H1 (cell line): ENCODE data around the gene EN1. TPM values are rescaled to one million over a fixed set of nuclear protein-coding genes. Genes with fewer than 3 reads are reported as not detected.

Experiments
- CTCF ChIA-PET: fragments of 300-600 bp; sonication (Branson Sonifier 250); formaldehyde crosslinking; loops from one replicate; lab custom pipeline; 2021; ENCODE audit not compliant: partially characterized antibody; lab: Charles Lee
- POLR2A ChIA-PET: fragments of 300-600 bp; sonication (Branson Sonifier 250); formaldehyde crosslinking; loops from one replicate; lab custom pipeline; 2021; ENCODE audit warnings: inconsistent platforms; ENCODE audit not compliant: partially characterized antibody; lab: Charles Lee
- DNase-seq, 2 experiments: peaks; one replicate each; pipeline versions ENCODE4 v3.0.0 to v3.0.0-alpha.2; 2010 to 2022; ENCODE audit warnings: low spot score in 2 of 2, low read depth in 1 of 2, mixed read lengths in 1 of 2
- FAIRE-seq: peaks from 2 replicates; lab custom pipeline; 2011; peaks lifted over from hg19 to GRCh38; lab: Jason Lieb, UNC
- H2AFZ ChIP-seq: 2 replicates; pipeline ENCODE4 v1.8.1; 2012; ENCODE audit warnings: low read length, inconsistent platforms
- H2AK5ac ChIP-seq: 2 replicates; pipeline ENCODE4 v1.6.1; 2013; ENCODE audit warnings: low read depth, low read length
- H2BK120ac ChIP-seq: replicated peaks from 2 replicates; pipeline ENCODE3; 2013; ENCODE audit warnings: low read depth, low read length, inconsistent platforms
- H2BK12ac ChIP-seq: 2 replicates; pipeline ENCODE4 v1.6.1; 2013; ENCODE audit warnings: low read depth, low read length
- H2BK15ac ChIP-seq: 2 replicates; pipeline ENCODE4 v1.6.1; 2013; ENCODE audit warnings: low read length
- H2BK20ac ChIP-seq: 2 replicates; pipeline ENCODE4 v1.6.1; 2013; ENCODE audit warnings: low read length
- H2BK5ac ChIP-seq: 2 replicates; pipeline ENCODE4 v1.6.1; 2013; ENCODE audit warnings: low read depth, low read length
- H3K14ac ChIP-seq: 2 replicates; pipeline ENCODE4 v1.6.1; 2013; ENCODE audit warnings: inconsistent platforms; ENCODE audit not compliant: insufficient read length
- H3K18ac ChIP-seq: 2 replicates; pipeline ENCODE4 v1.6.1; 2013; ENCODE audit warnings: low read length; ENCODE audit errors: extremely low read depth
- H3K23ac ChIP-seq: 2 replicates; pipeline ENCODE4 v1.6.1; 2013; ENCODE audit warnings: inconsistent platforms; ENCODE audit not compliant: insufficient read length
- H3K23me2 ChIP-seq: 2 replicates; pipeline ENCODE4 v1.6.1; 2013; ENCODE audit warnings: low read depth, low read length
- H3K27ac ChIP-seq: 2 replicates; pipeline ENCODE4 v1.6.1; 2011; ENCODE audit warnings: low read depth, low read length, inconsistent platforms
- H3K27me3 ChIP-seq, 4 experiments: replicated peaks in 1 of 4; 1 replicate in 1 of 4; 2 replicates in 3 of 4; pipeline versions ENCODE4 v1.6.1 to v1.8.1; 2011 to 2013; ENCODE audit warnings: low read length in 3 of 4, mild to moderate bottlenecking in 3 of 4, inconsistent platforms in 2 of 4, mixed read lengths in 2 of 4, moderate library complexity in 1 of 4; ENCODE audit not compliant: control insufficient read depth in 3 of 4, insufficient read depth in 3 of 4; ENCODE audit errors: extremely low read depth in 1 of 4
- H3K36me3 ChIP-seq, 4 experiments: 2 replicates each; pipeline versions ENCODE4 v1.6.1 to v1.8.1; 2011 to 2013; ENCODE audit warnings: mild to moderate bottlenecking in 4 of 4, low read length in 3 of 4, moderate library complexity in 2 of 4, control low read depth in 1 of 4, inconsistent platforms in 1 of 4; ENCODE audit not compliant: insufficient read depth in 4 of 4, control insufficient read depth in 2 of 4
- H3K4ac ChIP-seq: replicated peaks from 2 replicates; pipeline ENCODE3; 2013; ENCODE audit warnings: low read length, low read depth, mixed read lengths, inconsistent platforms; ENCODE audit not compliant: insufficient read length
- H3K4me1 ChIP-seq, 4 experiments: replicated peaks in 1 of 4; 1 replicate in 1 of 4; 2 replicates in 3 of 4; pipeline versions ENCODE4 v1.6.1 to v1.8.1; 2011 to 2013; ENCODE audit warnings: low read length in 3 of 4, inconsistent platforms in 2 of 4, mixed read lengths in 1 of 4; ENCODE audit not compliant: insufficient read depth in 4 of 4, control insufficient read depth in 3 of 4
- H3K4me2 ChIP-seq, 2 experiments: 2 replicates each; pipeline versions ENCODE4 v1.6.1 to v1.8.1; 2011 to 2013; ENCODE audit warnings: low read depth in 2 of 2, low read length in 2 of 2, control low read depth in 1 of 2, inconsistent platforms in 1 of 2, mild to moderate bottlenecking in 1 of 2; ENCODE audit not compliant: insufficient read depth in 1 of 2
- H3K4me3 ChIP-seq, 4 experiments: fragments of 200-600, 300-600 bp in 1 of 4; sonication (generic), shearing (Covaris generic), sonication (Bioruptor Twin) in 1 of 4; 2 replicates each; pipeline versions ENCODE4 v1.5.1 to v1.8.1; 2011 to 2016; ENCODE audit warnings: low read length in 4 of 4, low read depth in 3 of 4, control low read depth in 2 of 4, inconsistent platforms in 2 of 4, mild to moderate bottlenecking in 2 of 4, mixed read lengths in 1 of 4, moderate library complexity in 1 of 4; ENCODE audit not compliant: insufficient read depth in 2 of 4; ENCODE audit errors: extremely low read depth in 1 of 4
- H3K56ac ChIP-seq: replicated peaks from 2 replicates; pipeline ENCODE3; 2013; ENCODE audit warnings: low read depth, mild to moderate bottlenecking, mixed read lengths, low read length, inconsistent platforms; ENCODE audit not compliant: insufficient read length
- H3K79me1 ChIP-seq: 2 replicates; pipeline ENCODE4 v1.6.1; 2013; ENCODE audit warnings: low read depth, low read length, control low read depth
- H3K79me2 ChIP-seq, 2 experiments: 2 replicates each; pipeline versions ENCODE4 v1.6.1 to v1.8.1; 2012 to 2013; ENCODE audit warnings: low read length in 2 of 2, mild to moderate bottlenecking in 2 of 2, inconsistent platforms in 1 of 2; ENCODE audit not compliant: insufficient read depth in 2 of 2, control insufficient read depth in 1 of 2
- H3K9ac ChIP-seq, 4 experiments: replicated peaks in 1 of 4; 1 replicate in 1 of 4; 2 replicates in 3 of 4; pipeline versions ENCODE4 v1.6.1 to v1.8.1; 2011 to 2013; ENCODE audit warnings: low read depth in 3 of 4, low read length in 3 of 4, control low read depth in 2 of 4, mild to moderate bottlenecking in 2 of 4, moderate library complexity in 2 of 4, inconsistent platforms in 1 of 4; ENCODE audit errors: extremely low read depth in 1 of 4
- H3K9me3 ChIP-seq, 2 experiments: 2 replicates each; pipeline versions ENCODE4 v1.6.1 to v1.8.1; 2012 to 2013; ENCODE audit warnings: mild to moderate bottlenecking in 2 of 2, moderate library complexity in 2 of 2, control low read depth in 1 of 2, inconsistent platforms in 1 of 2, low read depth in 1 of 2, low read length in 1 of 2, mixed read lengths in 1 of 2; ENCODE audit not compliant: insufficient read depth in 2 of 2
- H4K20me1 ChIP-seq, 2 experiments: replicated peaks in 1 of 2; 2 replicates each; pipeline versions ENCODE3 to v1.8.1; 2011 to 2013; ENCODE audit warnings: inconsistent platforms in 2 of 2, low read length in 2 of 2, mild to moderate bottlenecking in 1 of 2; ENCODE audit not compliant: insufficient read depth in 2 of 2, control insufficient read depth in 1 of 2
- H4K5ac ChIP-seq: 2 replicates; pipeline ENCODE4 v1.6.1; 2013; ENCODE audit warnings: low read length, low read depth, mixed read lengths, inconsistent platforms; ENCODE audit not compliant: insufficient read length
- H4K8ac ChIP-seq: 2 replicates; pipeline ENCODE4 v1.8.0; 2013; ENCODE audit warnings: mild to moderate bottlenecking, moderate library complexity, low read length, inconsistent platforms; ENCODE audit not compliant: insufficient read depth; ENCODE audit errors: extremely low read depth
- H4K91ac ChIP-seq: replicated peaks from 2 replicates; pipeline ENCODE3; 2013; ENCODE audit warnings: low read length, mixed read lengths, inconsistent platforms; ENCODE audit not compliant: insufficient read length
- BCL11A ChIP-seq, 2 experiments: IDR thresholded peaks; one replicate each; pipeline ENCODE4 v1.6.1; 2011; ENCODE audit warnings: low read depth in 2 of 2, low read length in 2 of 2, mild to moderate bottlenecking in 2 of 2
- KDM1A ChIP-seq: fragments of 200-600, 300-600 bp; sonication (generic); IDR thresholded peaks from 2 replicates; pipeline ENCODE4 v1.7.1; 2016; ENCODE audit warnings: mild to moderate bottlenecking, low read length, borderline replicate concordance
- RAD21 ChIP-seq, 2 experiments: IDR thresholded peaks in 1 of 2; conservative IDR thresholded peaks in 1 of 2; 2 replicates each; pipeline ENCODE4 v1.6.1; 2011; ENCODE audit warnings: low read depth in 2 of 2, low read length in 2 of 2, improper control_type of control experiment in 1 of 2, inconsistent platforms in 1 of 2, mild to moderate bottlenecking in 1 of 2, moderate library complexity in 1 of 2
- TAF7 ChIP-seq: optimal IDR thresholded peaks from 2 replicates; pipeline ENCODE3; 2011; ENCODE audit warnings: low read depth, mild to moderate bottlenecking, inconsistent platforms, low read length, moderate library complexity, borderline replicate concordance
- WGBS, 2 experiments: shearing (Covaris generic) in 1 of 2; methylation state at CpG; one replicate each; pipeline versions ENCODE4 v1.1.6 to v1.1.7; 2013 to 2015; ENCODE audit warnings: low lambda C conversion rate in 2 of 2, mixed read lengths in 2 of 2, inconsistent platforms in 1 of 2, low coverage in 1 of 2, missing lambda C conversion rate in 1 of 2; ENCODE audit not compliant: insufficient replicate concordance in 2 of 2, insufficient coverage in 1 of 2, insufficient read length in 1 of 2; ENCODE audit errors: extremely low coverage in 1 of 2, missing lambda C conversion rate in 1 of 2; 5-methylcytosine and 5-hydroxymethylcytosine counted together
- polyA plus RNA-seq, 7 experiments: library from polyadenylated mRNA; depleted of rRNA in 3 of 7; stranded (reverse) in 5 of 7; unstranded in 2 of 7; fragments of >200 nt in 5 of 7; fragments of 200-250 nt in 2 of 7; gene quantifications; 1 replicate in 5 of 7; 2 replicates in 1 of 7; 4 replicates in 1 of 7; pipeline versions ENCODE4 v1.2.1 to v1.2.3, GENCODE V29; 2011 to 2013; ENCODE audit warnings: missing spikeins in 2 of 7, mixed read lengths in 2 of 7
- total RNA-seq: library from RNA; stranded (reverse); fragmentation: NEBNext Ultra II Directional; extraction: Animal tissue kit (Norgen Biotek cat#: 25700); gene quantifications from 2 replicates; pipeline ENCODE4 v1.2.1, GENCODE V29; 2021

Gene EN1
- total and polyA plus RNA-seq, 2 of the 8 experiments (the other 6 are each of a cell fraction or from before 2014, with no cell fraction given) = not detected

DNA sequence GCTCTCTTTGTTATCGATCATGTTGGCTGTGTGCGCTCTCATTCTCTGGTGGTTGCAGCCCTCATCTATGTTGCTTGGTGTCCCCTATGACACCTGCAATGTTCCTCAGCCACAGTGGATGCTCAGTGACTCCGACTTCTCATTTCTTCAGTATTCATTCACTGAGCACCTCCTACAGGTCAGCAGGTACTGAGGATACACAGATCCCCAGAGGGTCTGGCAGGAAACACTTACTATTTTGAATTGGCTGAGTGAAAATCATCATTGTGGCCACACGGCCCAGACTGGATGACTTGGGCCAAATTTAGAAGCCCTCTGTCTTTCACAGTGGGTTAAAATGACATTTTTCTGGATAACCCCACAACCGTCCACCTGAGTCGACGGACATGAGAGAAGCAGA is 32.1 kb downstream of the EN1 start:
- Histone ChIP-seq H3K4ac (no peak overlapping the region), H3K79me1 (no peaks in the 10 kb centered on the region), H2BK12ac (no peak overlapping the region), H3K56ac (no peak overlapping the region), H3K14ac (no peak overlapping the region), H2AFZ (no peak overlapping the region), H4K8ac (no peak overlapping the region), H2BK20ac (no peak overlapping the region), H4K91ac (no peak overlapping the region), H3K79me2 (no peaks in the 10 kb centered on the region), H3K9ac (no peak overlapping the region), H3K4me3 (no peak overlapping the region), H3K18ac (no peak overlapping the region), H3K23me2 (no peaks in the 10 kb centered on the region), H3K36me3 (no peaks in the 10 kb centered on the region), H3K27ac (no peak overlapping the region), H2BK5ac (no peak overlapping the region), H4K5ac (no peak overlapping the region), H3K4me1 (peaks cover 10 to 28% (median 12%) of the 10 kb centered on the region in 4 experiments), H2BK15ac (no peak overlapping the region), H2BK120ac (no peak overlapping the region)
- DNase-seq (no peak), FAIRE-seq (no peak)
- CTCF ChIA-PET = interaction anchor here (0.9 to 2.5 kb wide), 7 partner anchors 10 to 593 kb away, joined by 3 to 9 read pairs (median 3); no protein-coding TSS in a partner anchor
- POLR2A ChIA-PET = no interaction called here
- TF ChIP-seq TAF7 (no peak), KDM1A (no peak), RAD21 (IDR thresholded peaks at IDR 0.05 in 1 of 2, conservative IDR thresholded peaks at IDR 0.05 in 1 of 2; ENCODE audit: low read depth in 2 of 2, low read length in 2 of 2) (peak; percentile 9 to 37; a peak in 2 of 4 replicates), BCL11A (IDR thresholded peaks at IDR 0.05; ENCODE audit: low read depth in 2 of 2, low read length in 2 of 2) (no peak)
- TF ChIP-seq, all 59 proteins: peak for 1
- H2AK5ac ChIP-seq = no peak overlapping the region
- no peaks in the 10 kb centered on the region for H4K20me1 ChIP-seq
- H3K9me3 ChIP-seq = no peaks in the 10 kb centered on the region
- H3K23ac ChIP-seq = no peak overlapping the region
- WGBS, 2 experiments = 94% methylated on average over 7 of the region's 7 CpGs; no CpG with 5 or more reads in 1 of the 2 experiments
- peaks cover 0 to 3% (median 1%) of the 10 kb centered on the region in 4 experiments; a peak in 4 of 7 replicates for H3K27me3 ChIP-seq
- no peak overlapping the region for H3K4me2 ChIP-seq
